Sigmoid colon (tissue), 4 donors: ENCODE results near the gene DNER.

Source experiments
- CTCF ChIP-seq, 4 experiments: fragments of 450-650 bp in 3 of 4; fragments of 200-600 bp in 1 of 4; IDR thresholded peaks; one replicate each; pipeline ENCODE4 v1.5.1; 2016 to 2019; ENCODE audit warnings: antibody characterized with exemption in 4 of 4, mild to moderate bottlenecking in 3 of 4, moderate library complexity in 2 of 4
- EP300 ChIP-seq, 4 donors: sonication (generic); formaldehyde crosslinking; IDR thresholded peaks; one replicate each; pipeline ENCODE4 v1.6.1; 2017; ENCODE audit warnings: antibody characterized with exemption in 4 of 4
- POLR2A ChIP-seq, 2 donors: fragments of 450-650 bp; IDR thresholded peaks; one replicate each; pipeline ENCODE4 v1.6.1; 2016; ENCODE audit warnings: antibody characterized with exemption in 2 of 2, mild to moderate bottlenecking in 2 of 2, moderate library complexity in 2 of 2
- POLR2AphosphoS5 ChIP-seq, 4 donors: sonication (generic); formaldehyde crosslinking; IDR thresholded peaks; one replicate each; pipeline ENCODE4 v1.6.1; 2017; ENCODE audit warnings: antibody characterized with exemption in 4 of 4

- TF ChIP-seq POLR2A (IDR thresholded peaks at IDR 0.05) (no peak), CTCF (IDR thresholded peaks at IDR 0.05) (no peak), EP300 (IDR thresholded peaks at IDR 0.05) (no peak), POLR2AphosphoS5 (IDR thresholded peaks at IDR 0.05) (no peak)
Measured at GRCh38 chr2:229695961-229696360, 18.4 kb downstream of the DNER start.
